Stimulated activated naive CD8-positive, alpha-beta T cell treated with anti-CD3 and anti-CD28 coated beads, Interleukin-15, amount 100 ng/mL, for 72 hours (primary cell): ENCODE data around the gene SLC38A10.

Source experiments
- ATAC-seq: fragments of 150-1000 bp; cut with Tn5 transposase; 2 replicates; pipeline ENCODE4 v1.10.0; 2021; ENCODE audit warnings: mild to moderate bottlenecking, moderate library complexity
- DNase-seq, 2 donors: peaks; one replicate each; pipeline ENCODE4 v3.0.0; 2021 to 2022
- H3K27ac Mint-ChIP-seq, 2 donors: one replicate each; pipeline ENCODE4 v1.8.0; 2022; ENCODE audit warnings: mild to moderate bottlenecking in 2 of 2, mixed read lengths in 2 of 2, moderate library complexity in 2 of 2
- H3K27me3 Mint-ChIP-seq: one replicate; pipeline ENCODE4 v1.8.0; 2022; ENCODE audit warnings: mixed read lengths
- H3K4me1 Mint-ChIP-seq: one replicate; pipeline ENCODE4 v1.8.0; 2022; ENCODE audit warnings: mild to moderate bottlenecking, mixed read lengths
- H3K4me3 Mint-ChIP-seq, 2 donors: one replicate each; pipeline ENCODE4 v1.8.0; 2022; ENCODE audit warnings: mild to moderate bottlenecking in 2 of 2, mixed read lengths in 2 of 2, moderate library complexity in 1 of 2
- H3K9me3 Mint-ChIP-seq, 2 donors: one replicate each; pipeline ENCODE4 v1.8.0; 2022; ENCODE audit warnings: mixed read lengths in 2 of 2

Gene SLC38A10

DNA sequence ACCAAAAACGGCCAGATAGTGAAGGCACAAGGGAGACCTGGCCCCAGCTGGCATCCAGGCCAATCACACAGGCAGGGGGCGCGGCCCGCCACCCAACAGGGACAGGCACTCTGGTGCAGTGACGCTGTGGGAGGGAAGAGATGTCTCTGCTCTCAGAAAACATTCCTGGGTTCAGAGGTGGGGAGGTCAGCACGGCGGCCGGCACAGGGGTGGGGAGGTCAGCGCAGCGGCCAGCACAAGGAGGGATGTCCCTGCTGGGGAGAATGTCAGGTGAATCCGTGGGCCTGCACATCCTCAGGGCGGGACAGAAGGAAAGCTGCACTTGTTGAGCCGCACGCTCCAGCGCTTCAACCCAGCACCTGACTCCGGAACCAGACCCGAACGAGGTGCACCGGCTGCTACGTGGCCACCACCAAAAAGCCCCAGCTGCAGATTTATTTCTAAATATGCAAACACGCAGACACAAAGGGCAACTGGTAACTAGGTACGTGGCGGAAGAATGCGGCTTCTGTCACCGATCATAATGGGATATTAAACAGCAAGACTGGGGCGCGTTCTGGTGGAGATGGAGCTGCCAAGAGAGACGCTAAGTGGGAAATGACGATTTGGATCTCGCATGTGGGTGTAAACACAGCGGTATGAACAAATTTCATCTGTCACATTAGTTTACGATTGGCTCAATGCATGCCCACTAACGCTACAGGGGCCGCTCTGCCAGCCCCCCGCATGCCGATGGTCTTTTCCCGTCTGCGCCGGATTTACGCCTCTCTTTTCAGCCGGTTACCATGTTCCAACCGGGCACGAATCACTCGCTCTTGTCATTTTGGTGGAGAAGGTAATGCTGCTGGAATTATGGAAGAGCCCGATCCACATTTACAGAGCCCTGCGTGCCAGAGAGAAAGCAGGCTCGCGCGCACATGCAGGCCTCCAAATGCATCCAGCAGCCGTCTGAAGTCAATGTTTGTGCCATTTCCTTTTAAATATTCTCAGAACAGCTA lies 15.5 kb downstream of the SLC38A10 start:
- ATAC-seq (no peak), DNase-seq (no peak)
- Mint-ChIP-seq H3K27ac (no peak overlapping the region), H3K9me3 (no peaks in the 10 kb centered on the region), H3K4me1 (peaks cover 12% of the 10 kb centered on the region), H3K4me3 (no peak overlapping the region), H3K27me3 (no peaks in the 10 kb centered on the region)

DNA sequence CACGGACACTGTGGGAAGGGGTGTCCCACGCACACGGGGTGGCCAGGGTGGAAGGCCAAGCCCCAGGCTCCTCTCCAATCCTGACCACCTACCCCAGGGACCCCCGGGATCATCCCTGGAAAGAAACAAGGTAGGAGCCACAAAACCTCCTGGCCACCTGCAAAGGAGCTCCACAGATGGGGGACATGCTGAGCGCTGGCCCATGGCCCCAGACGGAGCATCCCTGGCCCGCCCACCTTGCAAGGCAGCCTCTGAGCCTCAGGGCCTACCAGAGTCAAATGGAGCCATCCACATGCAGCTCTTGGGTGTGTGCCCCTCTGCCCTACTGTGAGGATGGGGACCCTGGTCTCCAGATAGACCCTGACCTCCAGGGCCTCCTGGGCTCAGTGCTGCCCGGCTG lies 16.3 kb downstream of the SLC38A10 start:
- no peaks in the 10 kb centered on the region for H3K9me3 Mint-ChIP-seq
- H3K27me3 Mint-ChIP-seq: no peaks in the 10 kb centered on the region
- ATAC-seq (no peak), DNase-seq (no peak)
- H3K27ac Mint-ChIP-seq: no peak overlapping the region
- H3K4me1 Mint-ChIP-seq: peaks cover 10% of the 10 kb centered on the region
- H3K4me3 Mint-ChIP-seq: no peak overlapping the region

DNA sequence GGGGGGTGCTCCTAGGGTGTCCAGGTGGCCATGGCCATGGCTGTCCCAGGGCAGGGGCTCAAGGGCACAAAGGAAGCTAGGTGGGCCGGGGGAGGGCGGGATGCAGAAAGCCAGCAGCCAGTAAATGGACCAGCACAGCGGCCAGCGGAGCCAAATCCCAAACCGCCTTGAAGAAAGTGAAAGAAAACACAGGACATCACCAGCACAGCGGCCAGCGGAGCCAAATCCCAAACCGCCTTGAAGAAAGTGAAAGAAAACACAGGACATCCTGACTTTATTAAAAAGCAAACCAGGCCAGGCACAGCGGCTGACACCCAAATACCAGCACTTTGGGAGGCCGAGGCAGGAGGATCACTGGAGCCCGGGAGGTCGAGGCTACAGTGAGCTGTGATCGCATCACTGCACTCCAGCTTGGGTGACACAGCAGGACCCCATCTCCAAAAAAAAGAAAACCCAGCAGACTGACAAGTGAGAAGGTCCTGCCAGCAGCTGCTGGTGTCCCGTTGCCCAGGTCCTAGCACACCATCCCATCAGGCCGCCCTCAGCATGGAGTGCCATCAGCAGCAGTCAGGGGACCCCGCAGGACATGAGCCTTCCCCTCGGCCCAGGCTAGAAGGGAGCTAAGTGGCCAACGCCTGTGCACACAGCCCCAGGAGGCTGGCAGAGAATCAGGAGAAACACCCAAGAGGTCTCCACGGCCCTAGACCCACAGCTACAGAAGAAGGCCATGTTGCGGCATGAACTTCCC lies 17.0 kb downstream of the SLC38A10 start:
- peaks cover 10% of the 10 kb centered on the region for H3K4me1 Mint-ChIP-seq
- no peak overlapping the region for H3K27ac Mint-ChIP-seq
- DNase-seq: no peak
- H3K4me3 Mint-ChIP-seq: no peak overlapping the region
- H3K27me3 Mint-ChIP-seq: no peaks in the 10 kb centered on the region
- ATAC-seq: no peak
- no peaks in the 10 kb centered on the region for H3K9me3 Mint-ChIP-seq

DNA sequence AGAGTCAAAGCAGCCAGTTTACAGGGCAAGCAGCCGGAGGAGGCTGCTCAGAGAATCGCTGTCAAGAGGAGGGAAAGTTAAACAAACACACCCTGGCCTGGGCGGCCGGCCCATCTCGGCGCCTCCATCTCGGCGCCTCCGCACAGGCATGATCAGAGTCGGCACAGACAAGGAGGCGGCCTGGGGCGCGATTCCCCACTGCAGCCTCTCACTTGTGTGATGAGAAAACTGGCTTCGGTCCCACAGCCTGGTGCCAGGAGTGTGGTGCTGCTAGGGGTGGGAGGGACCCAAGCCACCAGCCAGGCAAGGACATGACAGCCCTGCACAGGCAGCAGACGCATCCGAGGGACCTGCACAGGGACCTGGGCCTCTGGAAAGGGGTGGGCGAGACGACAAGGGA lies 17.7 kb downstream of the SLC38A10 start:
- Mint-ChIP-seq H3K4me1 (peaks cover 9% of the 10 kb centered on the region), H3K4me3 (no peak overlapping the region), H3K9me3 (no peaks in the 10 kb centered on the region), H3K27me3 (no peaks in the 10 kb centered on the region), H3K27ac (no peak overlapping the region)
- ATAC-seq (no peak), DNase-seq (no peak)

DNA sequence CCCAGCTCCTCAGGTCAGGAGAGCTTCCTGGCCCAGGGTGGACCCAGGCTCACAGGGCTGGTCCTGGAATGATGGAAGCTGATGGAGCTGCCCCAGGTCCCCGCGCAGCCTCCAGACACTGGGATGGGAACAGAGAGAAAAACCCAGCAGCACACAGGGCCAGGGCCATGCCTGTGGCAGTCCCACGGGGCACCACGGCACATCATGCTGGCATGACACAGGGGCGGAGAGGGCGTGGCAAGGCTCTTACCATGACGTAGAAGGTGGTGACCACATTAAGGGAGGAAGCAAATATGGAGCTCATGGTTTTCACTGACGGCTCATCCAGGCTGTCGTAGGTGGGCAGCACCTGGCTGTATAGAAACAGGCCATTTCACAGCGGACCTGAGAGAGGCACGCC lies 18.3 kb downstream of the SLC38A10 start:
- ATAC-seq: no peak
- Mint-ChIP-seq H3K27me3 (no peaks in the 10 kb centered on the region), H3K9me3 (no peaks in the 10 kb centered on the region), H3K4me1 (peaks cover 5% of the 10 kb centered on the region), H3K4me3 (no peak overlapping the region), H3K27ac (no peak overlapping the region)
- no peak for DNase-seq

DNA sequence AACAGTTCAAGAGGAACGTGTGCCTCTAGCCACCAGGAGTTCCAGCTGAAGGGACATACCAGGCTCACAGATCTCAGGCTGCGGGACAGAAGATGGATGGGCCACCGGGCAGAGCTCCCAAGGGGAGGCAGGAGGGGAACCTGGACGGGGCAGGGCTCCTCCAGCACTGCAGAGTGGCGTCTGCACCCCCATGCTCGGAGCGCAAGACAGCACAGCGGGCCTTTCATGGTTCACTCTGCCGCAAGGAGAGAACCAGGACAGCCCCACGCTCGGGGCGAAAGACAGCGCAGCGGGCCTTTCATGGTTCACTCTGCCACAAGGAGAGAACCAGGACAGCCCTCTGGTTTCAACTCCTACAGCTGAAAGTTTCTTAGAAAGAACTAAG lies 20.6 kb downstream of the SLC38A10 start:
- Mint-ChIP-seq H3K9me3 (no peaks in the 10 kb centered on the region), H3K4me3 (no peak overlapping the region), H3K27me3 (no peaks in the 10 kb centered on the region), H3K27ac (peak overlapping the region in 1 of 2 donors; percentile 19), H3K4me1 (peaks cover 9% of the 10 kb centered on the region)
- no peak for ATAC-seq
- DNase-seq: no peak

DNA sequence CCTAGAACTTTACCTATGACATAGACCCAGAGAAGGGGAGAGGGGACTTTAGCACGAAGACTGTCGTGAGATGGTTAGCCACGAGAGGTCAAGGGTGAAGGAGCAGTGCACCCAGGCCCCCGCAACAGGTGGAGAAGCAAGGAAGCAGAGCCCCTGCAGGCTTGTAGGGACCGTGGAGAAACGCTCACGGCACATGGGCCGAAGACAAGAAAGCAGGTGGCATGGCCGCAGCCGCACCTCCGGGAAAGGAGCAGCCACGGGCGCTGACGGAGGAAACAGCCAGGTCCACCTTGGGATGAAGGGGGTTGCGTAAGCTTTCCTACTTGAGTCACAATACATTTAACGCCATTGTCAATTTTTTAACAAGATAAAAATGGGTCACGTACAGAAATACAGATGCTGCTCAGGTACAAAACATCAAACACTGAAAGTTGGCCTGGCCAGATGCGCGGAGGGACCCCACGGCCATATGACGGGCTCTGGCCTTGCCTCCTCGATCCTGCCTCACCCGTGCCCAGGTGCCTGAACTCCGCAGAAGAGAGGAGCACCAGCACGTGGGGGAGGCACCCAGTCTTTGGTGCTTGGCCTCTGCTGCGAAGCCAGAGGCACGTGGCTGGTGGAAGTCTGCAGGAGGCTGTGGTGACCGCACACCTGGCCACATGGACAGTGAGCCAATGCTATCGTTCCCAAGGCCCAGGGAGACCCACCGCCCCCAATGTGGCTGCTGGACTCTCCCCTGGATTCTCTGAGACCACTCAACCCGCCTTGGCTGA lies 21.2 kb downstream of the SLC38A10 start:
- ATAC-seq: no peak
- Mint-ChIP-seq H3K27me3 (no peaks in the 10 kb centered on the region), H3K4me3 (no peak overlapping the region), H3K4me1 (peaks cover 9% of the 10 kb centered on the region), H3K27ac (peak overlapping the region in 1 of 2 donors; percentile 68), H3K9me3 (no peaks in the 10 kb centered on the region)
- no peak for DNase-seq

DNA sequence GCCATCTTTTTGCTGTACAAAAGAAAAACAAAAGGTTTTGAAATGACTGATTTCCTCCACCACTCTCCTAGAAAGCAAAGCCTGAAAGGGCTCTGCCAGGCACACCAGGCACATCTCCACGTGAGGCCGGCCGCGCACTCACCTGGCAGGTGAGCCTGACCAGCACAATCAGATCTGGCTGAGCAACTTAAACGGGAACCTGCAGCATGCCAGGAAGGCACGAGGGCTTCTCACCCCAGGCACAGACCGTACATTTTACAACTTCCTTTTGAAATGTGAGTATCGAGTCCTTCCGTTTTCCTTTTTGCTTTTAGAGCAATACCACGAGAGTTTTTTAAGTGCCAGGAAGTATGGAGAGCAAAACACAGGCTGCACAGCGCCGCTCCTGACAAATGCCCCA lies 22.5 kb downstream of the SLC38A10 start:
- no peaks in the 10 kb centered on the region for H3K27me3 Mint-ChIP-seq

DNA sequence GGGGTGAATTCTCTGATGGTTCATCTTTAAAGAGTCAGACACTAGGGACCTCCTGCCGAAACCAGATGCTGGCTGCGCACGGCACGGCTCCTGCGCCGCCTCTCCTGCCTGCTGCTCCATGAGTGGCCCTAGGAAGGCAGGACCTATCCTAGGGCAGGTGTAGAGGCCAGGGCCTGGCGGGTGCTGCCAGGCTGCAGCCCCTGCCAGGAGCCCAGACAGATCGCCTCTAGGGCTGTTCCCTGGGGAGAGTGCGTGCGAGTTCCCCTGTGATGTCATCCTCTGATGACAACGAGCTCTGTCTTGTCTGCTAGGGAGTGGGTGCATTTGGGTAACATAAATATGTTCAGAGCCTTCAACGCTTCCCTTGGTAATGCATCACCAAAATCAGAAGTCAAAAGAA lies 23.9 kb downstream of the SLC38A10 start:
- H3K9me3 Mint-ChIP-seq: no peaks in the 10 kb centered on the region
- no peaks in the 10 kb centered on the region for H3K27me3 Mint-ChIP-seq
- no peak overlapping the region for H3K4me3 Mint-ChIP-seq
- H3K4me1 Mint-ChIP-seq: peaks cover 8% of the 10 kb centered on the region
- no peak overlapping the region for H3K27ac Mint-ChIP-seq
- no peak for ATAC-seq
- DNase-seq: no peak

More for the DNA sequence above, 22.5 kb downstream of the SLC38A10 start:
- no peak for ATAC-seq
- DNase-seq: no peak
- Mint-ChIP-seq H3K9me3 (no peaks in the 10 kb centered on the region), H3K27ac (no peak overlapping the region), H3K4me1 (peaks cover 8% of the 10 kb centered on the region), H3K4me3 (no peak overlapping the region)

DNA sequence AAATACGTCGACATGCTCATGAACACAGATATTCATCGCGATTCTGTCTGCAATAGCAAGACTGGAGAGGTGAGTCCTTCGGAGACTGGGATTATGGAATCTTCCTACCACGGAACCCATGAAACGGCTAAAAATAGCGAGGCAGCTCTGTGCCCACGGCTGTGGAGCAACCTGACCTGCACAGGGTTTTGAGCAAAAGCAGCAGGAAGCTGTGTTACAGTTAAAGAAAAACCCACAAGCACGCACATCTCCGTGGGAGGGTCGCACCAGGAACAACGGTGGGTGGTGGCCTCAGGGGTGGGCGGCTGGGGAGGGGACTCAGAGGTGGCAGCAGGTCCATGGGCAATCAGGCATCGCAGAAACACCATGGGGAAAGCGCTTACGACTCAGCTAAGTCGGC lies 24.8 kb downstream of the SLC38A10 start:
- peaks cover 8% of the 10 kb centered on the region for H3K4me1 Mint-ChIP-seq
- no peak overlapping the region for H3K4me3 Mint-ChIP-seq
- H3K27me3 Mint-ChIP-seq: no peaks in the 10 kb centered on the region
- DNase-seq (no peak), ATAC-seq (no peak)
- peak overlapping the region in 1 of 2 donors; percentile 34 for H3K27ac Mint-ChIP-seq
- no peaks in the 10 kb centered on the region for H3K9me3 Mint-ChIP-seq

DNA sequence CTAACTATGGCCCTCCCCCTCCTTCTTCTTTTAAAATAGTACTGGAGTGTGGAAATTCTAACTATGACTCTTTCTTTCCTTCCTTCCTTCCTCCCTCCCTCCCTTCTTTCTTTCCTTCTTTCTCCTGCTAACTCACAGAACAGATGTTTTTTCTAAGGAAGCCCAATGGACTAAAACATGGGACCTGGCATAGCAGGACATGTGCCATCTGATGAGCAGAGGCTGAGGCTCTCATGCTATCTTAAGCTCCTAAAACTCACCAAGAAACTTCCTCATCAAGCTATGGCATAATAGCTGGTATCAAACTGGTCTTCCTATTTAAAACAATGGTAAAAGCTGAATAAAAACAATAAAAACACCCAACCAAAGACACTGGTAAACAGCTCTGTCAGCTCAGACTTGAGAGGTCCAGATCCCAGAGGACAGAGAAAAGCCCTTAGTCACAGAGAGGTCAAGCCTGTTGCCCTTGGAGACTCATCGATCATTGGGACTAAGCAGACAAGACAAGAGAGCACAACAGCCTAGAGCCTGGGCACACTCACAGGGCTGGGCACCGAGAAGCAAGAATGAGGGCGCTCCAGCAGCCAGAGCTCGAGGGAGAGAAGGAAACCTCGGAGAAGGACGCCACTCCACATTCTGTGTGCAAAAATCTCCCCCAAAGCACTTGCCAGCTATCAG lies 27.6 kb downstream of the SLC38A10 start:
- ATAC-seq: no peak
- Mint-ChIP-seq H3K27me3 (no peaks in the 10 kb centered on the region), H3K4me1 (peaks cover 8% of the 10 kb centered on the region), H3K4me3 (no peak overlapping the region), H3K9me3 (no peaks in the 10 kb centered on the region), H3K27ac (peak overlapping the region in 1 of 2 donors; percentile 55)
- no peak for DNase-seq

DNA sequence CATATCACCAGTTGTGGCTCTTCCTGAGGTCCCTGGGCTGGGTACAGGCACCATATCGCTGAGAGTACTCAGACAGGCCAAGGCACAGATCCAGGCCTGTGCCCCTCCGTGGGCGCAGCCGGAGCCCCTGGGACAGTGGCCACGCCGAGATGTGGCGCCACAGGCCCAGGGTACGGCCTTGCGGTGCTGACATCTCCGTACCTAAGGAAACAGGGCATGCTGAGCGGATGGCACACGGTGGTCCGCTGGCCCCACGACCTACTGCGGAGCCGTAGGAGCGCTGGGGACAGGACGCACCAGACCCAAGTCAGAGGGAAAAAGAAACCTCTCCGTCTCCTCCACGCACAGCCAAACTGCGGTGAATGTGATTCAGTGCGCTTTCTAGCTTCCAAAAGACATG lies 29.5 kb downstream of the SLC38A10 start:
- ATAC-seq (no peak), DNase-seq (no peak)
- Mint-ChIP-seq H3K27ac (peak overlapping the region in 1 of 2 donors; percentile 61), H3K4me1 (peaks cover 4% of the 10 kb centered on the region), H3K27me3 (no peaks in the 10 kb centered on the region), H3K4me3 (no peak overlapping the region), H3K9me3 (no peaks in the 10 kb centered on the region)

DNA sequence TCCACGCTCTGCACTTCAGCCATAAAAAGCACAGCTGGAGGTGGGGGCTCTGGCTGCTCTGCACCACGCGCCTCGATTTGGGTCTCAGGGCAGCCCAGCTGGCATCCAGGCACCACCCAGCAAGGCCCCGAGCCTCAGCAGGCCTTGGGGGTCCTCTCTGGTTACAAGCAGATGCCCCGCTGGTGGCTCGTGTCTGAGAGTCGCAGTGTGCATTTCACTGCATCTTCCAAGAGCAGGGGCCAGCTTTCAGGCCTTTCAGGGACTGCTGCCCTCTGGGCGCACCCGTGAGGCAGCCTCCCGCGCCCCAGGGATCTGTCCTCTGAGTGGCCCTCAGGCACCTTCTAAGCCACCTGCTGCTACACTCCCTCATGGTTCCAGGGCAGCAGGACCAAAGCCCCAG lies 30.5 kb downstream of the SLC38A10 start:
- no peaks in the 10 kb centered on the region for H3K9me3 Mint-ChIP-seq
- no peaks in the 10 kb centered on the region for H3K27me3 Mint-ChIP-seq
- H3K4me3 Mint-ChIP-seq: no peak overlapping the region
- ATAC-seq (no peak), DNase-seq (no peak)
- peaks cover 4% of the 10 kb centered on the region for H3K4me1 Mint-ChIP-seq
- H3K27ac Mint-ChIP-seq: no peak overlapping the region

DNA sequence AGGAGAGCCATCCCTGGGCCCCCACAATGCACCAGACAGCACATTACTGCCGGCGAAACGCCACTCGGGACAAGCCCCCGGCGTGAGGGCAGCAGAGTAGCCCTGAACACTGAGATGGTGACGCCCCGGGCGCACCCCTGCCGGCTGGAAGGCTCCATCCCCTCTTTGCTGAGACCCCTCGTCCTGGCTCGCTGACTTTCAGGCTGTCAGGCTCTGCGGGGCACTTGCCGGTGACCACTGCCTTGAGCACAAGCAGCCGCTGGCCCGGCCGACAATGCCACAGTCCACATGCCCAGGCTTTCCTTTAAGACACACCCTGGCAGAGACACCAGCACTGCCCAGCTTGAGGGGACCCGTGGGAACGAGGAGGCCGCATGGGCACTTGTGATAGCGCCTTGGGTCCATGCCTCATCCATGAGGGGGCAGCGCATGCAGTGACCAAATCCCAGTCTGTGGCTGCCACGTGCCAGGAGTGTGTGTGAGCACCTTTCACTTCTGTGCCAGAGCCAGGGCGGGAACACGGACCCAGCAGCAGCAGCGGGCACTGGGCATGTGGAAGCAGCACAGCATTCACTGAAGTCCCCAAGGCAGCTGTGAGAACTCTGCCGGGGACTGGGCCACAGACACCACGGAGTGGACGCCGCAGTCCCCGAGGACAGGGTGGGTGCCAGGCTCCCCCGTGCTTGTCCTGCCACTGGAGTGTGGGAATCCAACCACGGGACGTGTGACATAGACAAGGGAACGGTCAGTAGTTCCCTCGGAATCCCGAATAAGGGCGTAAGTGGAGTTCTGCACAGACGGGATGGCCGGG lies 31.5 kb downstream of the SLC38A10 start:
- peaks cover 4% of the 10 kb centered on the region for H3K4me1 Mint-ChIP-seq
- H3K4me3 Mint-ChIP-seq: no peak overlapping the region
- ATAC-seq (no peak), DNase-seq (no peak)
- no peaks in the 10 kb centered on the region for H3K9me3 Mint-ChIP-seq
- H3K27me3 Mint-ChIP-seq: no peaks in the 10 kb centered on the region
- H3K27ac Mint-ChIP-seq: no peak overlapping the region
